Heart right ventricle (tissue), 16 donors: ENCODE data around the gene PRF1. TPM values are rescaled to one million over a fixed set of nuclear protein-coding genes. Genes with fewer than 3 reads are reported as not detected.
A peak's percentile ranks its signal among the peaks of the same experiment; 100 is the strongest.

Experiments
- ATAC-seq, 8 donors: fragments of 200-7000 bp; cut with Tn5 transposase; one replicate each; pipeline ENCODE4 v1.9.1; 2020; ENCODE audit warnings: mild to moderate bottlenecking in 8 of 8, moderate library complexity in 8 of 8, moderate number of reproducible peaks in 1 of 8
- DNase-seq, 2 donors: peaks; one replicate each; pipeline ENCODE4 v3.0.0-alpha.2; 2020
- H3K27ac ChIP-seq, 10 donors: fragments of 200-600 bp; sonication (generic) in 2 of 10; one replicate each; pipeline versions ENCODE4 v1.5.0 to v1.8.0; 2020 to 2022; ENCODE audit warnings: mild to moderate bottlenecking in 3 of 10
- H3K27me3 ChIP-seq, 7 donors: fragments of 200-600 bp; one replicate each; pipeline ENCODE4 v1.8.0; 2021 to 2022; ENCODE audit warnings: mild to moderate bottlenecking in 2 of 7
- H3K36me3 ChIP-seq, 9 donors: fragments of 200-600 bp; sonication (generic) in 1 of 9; one replicate each; pipeline versions ENCODE4 v1.5.0 to v1.8.0; 2020 to 2022; ENCODE audit warnings: mild to moderate bottlenecking in 2 of 9
- H3K4me1 ChIP-seq, 9 donors: fragments of 200-600 bp; sonication (generic) in 1 of 9; one replicate each; pipeline versions ENCODE4 v1.5.0 to v1.8.0; 2020 to 2022; ENCODE audit warnings: mild to moderate bottlenecking in 4 of 9
- H3K4me3 ChIP-seq, 10 donors: fragments of 200-600 bp; sonication (generic) in 2 of 10; one replicate each; pipeline versions ENCODE4 v1.5.0 to v1.8.0; 2020 to 2022; ENCODE audit warnings: mild to moderate bottlenecking in 7 of 10, moderate library complexity in 2 of 10
- H3K9me3 ChIP-seq, 11 donors: fragments of 200-600 bp in 10 of 11; sonication (generic) in 2 of 11; one replicate each; pipeline versions ENCODE4 v1.5.0 to v1.8.0; 2013 to 2022; ENCODE audit warnings: mild to moderate bottlenecking in 2 of 11, control low read depth in 1 of 11, moderate library complexity in 1 of 11
- WGBS, 2 donors: extraction: QIAGEN DNeasy Blood & Tissue Kit; methylation state at CpG; one replicate each; pipeline ENCODE4 v1.1.7; 2013; ENCODE audit warnings: inconsistent platforms in 1 of 2; 5-methylcytosine and 5-hydroxymethylcytosine counted together
- intact Hi-C, 10 donors: fragments of 100-400 bp; cut with DNase I; formaldehyde crosslinking; loops; one replicate each; pipeline versions ENCODE4 v1.11.1 to v1.14.2; 2022
- polyA plus RNA-seq, 2 donors: library from polyadenylated mRNA; stranded (reverse); fragments of 200-250 nt; gene quantifications; one replicate each; pipeline ENCODE4 v1.2.3, GENCODE V29; 2013
- total RNA-seq, 10 donors: library from RNA; stranded (reverse); fragmentation: NEBNext Ultra II Directional in 3 of 10; extraction: Animal tissue kit (Norgen Biotek cat#: 25700) in 3 of 10; gene quantifications; one replicate each; pipeline versions ENCODE4 v1.2.1 to v1.2.4, GENCODE V29; 2021 to 2023
- TF ChIP-seq, protein P1 (sequence below), 9 donors: fragments of 200-600 bp; sonication (generic) in 2 of 9; IDR thresholded peaks; one replicate each; pipeline versions ENCODE4 v1.5.0 to v1.8.0; 2021 to 2022; ENCODE audit warnings: antibody characterized with exemption in 9 of 9, mild to moderate bottlenecking in 5 of 9, moderate library complexity in 1 of 9
- donor health status: Arrhythmogenic right ventricular cardiomyopathy.
- donor health status: ischemic (EF 13 %, LVEDD 7.1; RV severe dilation, severe dysfunction).
- donor health status: healthy with polysubstance abuse.
- donor health status: DM: no; HTN: yes; CAD: no.
- donor health status: DM: no; HTN: no; CAD: no.
- donor health status: ischemic (EF 25% LVEDD 6.9; RV normal size, moderate dysfunction).
- donor health status: ischemic (EF 25% LVEDD 5.7; RV mildly dilated, moderate dysfunction).
- donor health status: healthy.
- donor health status: DM: yes; HTN: yes; CAD: no.
- donor health status: Ischemic cardiomyopathy.
- donor health status: ischemic (EF 35%, LVEDD 5.7; RV mildly dilated, moderate dysfunction).
- donor health status: nonischemic (EF 11% LVEDD 7.7; RV severe dilation, severe dysfunction).
- donor health status: DM: yes; HTN: yes; CAD: no.
- donor health status: PGD.
- donor health status: ischemic (EF 29% LVEDD 5.4; RV normal size, mild dysfunction).
- donor health status: nonischemic (EF 23%, LVEDD 6.1; RV moderate dilation, normal function).

PRF1 gene
- total and polyA plus RNA-seq, 12 donors: 0.33 to 13.8 (median 1.2) TPM

DNA sequence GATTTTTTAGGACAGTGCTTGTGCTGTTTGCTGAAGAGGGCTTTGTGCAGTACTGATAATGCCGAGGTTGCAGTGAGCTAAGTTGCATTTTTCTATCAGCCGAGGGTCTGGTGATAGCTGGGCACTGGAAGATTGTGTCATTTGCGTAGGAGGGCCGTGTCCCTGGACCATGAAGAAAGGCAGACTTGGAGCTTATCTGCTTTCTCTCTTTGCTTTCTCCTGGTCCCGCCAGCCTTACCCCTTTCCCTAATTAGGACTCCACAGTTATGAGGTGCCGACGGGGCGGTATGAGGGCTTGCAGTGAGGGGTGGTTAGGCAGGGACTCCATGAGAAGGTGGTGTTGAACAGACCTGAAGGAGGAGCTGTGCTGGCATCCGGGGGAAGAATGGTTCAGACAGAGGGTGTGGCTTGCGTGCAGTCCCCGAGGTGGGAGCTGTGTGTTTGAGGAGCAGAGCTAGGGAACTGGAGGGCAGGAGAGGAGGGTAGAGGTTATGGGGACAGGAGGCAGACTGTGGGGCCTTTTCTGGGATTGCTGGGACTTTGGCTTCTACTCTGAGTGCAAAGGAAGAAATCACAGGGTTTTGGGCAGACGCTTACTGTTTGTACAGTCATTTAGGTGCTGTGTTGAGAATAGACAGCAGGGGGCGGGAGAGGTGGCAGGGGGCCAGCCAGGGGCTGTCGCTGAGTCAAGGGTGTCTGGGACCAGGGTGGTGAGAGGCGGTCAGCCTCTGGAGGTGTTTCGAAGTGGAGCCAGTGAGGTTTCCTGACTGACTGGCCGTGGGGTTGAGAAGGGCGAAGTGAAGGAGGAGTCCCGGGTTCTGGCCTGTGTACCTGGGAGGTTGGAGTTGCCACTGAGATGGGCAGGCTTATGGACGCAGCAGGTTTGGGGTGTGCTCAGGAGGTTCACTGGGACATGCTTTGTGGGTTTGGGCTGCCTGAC, 43.4 kb downstream of the PRF1 start:
- peak overlapping the region in 8 of 10 donors; percentile 39 to 75 (median 54) for H3K27ac ChIP-seq
- peak; percentile 75 for DNase-seq
- peaks cover 7 to 51% (median 43%) of the 10 kb centered on the region in 9 donors for H3K4me1 ChIP-seq
- 36 to 39% methylated on average over 20 of the region's 20 CpGs for WGBS, 2 donors
- intact Hi-C loops: loop anchor here in 5 of 10 donors (2.0 to 10.0 kb wide), 3 partner anchors 113 to 200 kb away; partner anchors contain the start of gene ADAMTS14 (in 4 of the 5)
- peak; percentile 49 to 82 (median 76) for ATAC-seq
- H3K4me3 ChIP-seq: peak overlapping the region in 5 of 10 donors; percentile 2 to 32 (median 18)
- H3K9me3 ChIP-seq: no peaks in the 10 kb centered on the region
- H3K36me3 ChIP-seq: peaks cover 0 to 8% (median 0%) of the 10 kb centered on the region in 9 donors
- TF ChIP-seq, protein P1, sequence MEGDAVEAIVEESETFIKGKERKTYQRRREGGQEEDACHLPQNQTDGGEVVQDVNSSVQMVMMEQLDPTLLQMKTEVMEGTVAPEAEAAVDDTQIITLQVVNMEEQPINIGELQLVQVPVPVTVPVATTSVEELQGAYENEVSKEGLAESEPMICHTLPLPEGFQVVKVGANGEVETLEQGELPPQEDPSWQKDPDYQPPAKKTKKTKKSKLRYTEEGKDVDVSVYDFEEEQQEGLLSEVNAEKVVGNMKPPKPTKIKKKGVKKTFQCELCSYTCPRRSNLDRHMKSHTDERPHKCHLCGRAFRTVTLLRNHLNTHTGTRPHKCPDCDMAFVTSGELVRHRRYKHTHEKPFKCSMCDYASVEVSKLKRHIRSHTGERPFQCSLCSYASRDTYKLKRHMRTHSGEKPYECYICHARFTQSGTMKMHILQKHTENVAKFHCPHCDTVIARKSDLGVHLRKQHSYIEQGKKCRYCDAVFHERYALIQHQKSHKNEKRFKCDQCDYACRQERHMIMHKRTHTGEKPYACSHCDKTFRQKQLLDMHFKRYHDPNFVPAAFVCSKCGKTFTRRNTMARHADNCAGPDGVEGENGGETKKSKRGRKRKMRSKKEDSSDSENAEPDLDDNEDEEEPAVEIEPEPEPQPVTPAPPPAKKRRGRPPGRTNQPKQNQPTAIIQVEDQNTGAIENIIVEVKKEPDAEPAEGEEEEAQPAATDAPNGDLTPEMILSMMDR (IDR thresholded peaks at IDR 0.05): peak; percentile 33 to 71 (median 59)
- no peaks in the 10 kb centered on the region for H3K27me3 ChIP-seq

DNA sequence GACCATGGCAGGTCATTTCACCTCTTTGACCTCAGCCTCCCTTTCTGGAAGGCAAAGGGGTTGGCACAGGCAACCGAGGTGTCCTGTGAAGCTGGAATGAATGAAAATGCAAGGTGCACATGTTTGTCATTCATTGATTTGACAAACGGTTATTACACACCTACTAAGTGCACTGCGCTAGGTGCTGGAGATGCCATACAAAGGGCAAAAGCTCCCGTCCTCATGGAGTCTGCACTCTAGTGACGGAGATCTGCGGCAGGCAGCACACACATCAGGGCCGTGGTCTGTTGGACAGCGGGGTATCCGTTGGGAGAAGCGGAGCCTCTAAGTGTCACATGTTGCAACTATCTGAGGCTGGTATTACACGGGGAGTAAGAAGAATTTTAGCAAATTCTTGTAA, 44.2 kb downstream of the PRF1 start:
- intact Hi-C loops: loop anchor here in 5 of 10 donors (2.0 to 10.0 kb wide), 3 partner anchors 114 to 201 kb away; partner anchors contain the start of gene ADAMTS14 (in 4 of the 5)
- peaks cover 0 to 13% (median 0%) of the 10 kb centered on the region in 9 donors for H3K36me3 ChIP-seq
- 59 to 79% methylated on average over 11 of the region's 11 CpGs for WGBS, 2 donors
- TF ChIP-seq, protein P1 (IDR thresholded peaks at IDR 0.05): no peak
- H3K27me3 ChIP-seq: no peaks in the 10 kb centered on the region
- ATAC-seq: no peak
- H3K4me1 ChIP-seq: peaks cover 7 to 51% (median 42%) of the 10 kb centered on the region in 9 donors
- no peaks in the 10 kb centered on the region for H3K9me3 ChIP-seq
- H3K27ac ChIP-seq: no peak overlapping the region
- no peak overlapping the region for H3K4me3 ChIP-seq
- no peak for DNase-seq

DNA sequence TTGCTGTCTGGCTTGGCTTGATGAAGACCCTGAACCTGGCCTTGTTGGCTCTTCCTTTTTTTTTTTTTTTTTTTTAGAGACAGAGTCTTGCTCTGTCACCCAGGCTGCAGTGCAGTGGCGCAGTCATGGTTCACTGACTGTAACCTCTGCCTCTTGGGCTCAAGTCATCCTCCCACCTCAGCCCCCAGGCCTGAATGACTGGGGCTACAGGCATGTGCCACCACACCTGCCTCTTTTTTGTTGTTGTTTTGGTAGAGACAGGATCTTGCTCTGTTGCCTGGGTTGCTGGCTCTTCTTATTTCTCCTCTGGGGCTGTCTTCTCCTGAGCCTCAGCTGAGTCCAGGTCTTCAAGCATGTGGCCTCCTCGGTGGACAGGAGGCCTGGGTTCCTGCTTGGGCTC, 44.7 kb downstream of the PRF1 start:
- H3K4me3 ChIP-seq: no peak overlapping the region
- no peak overlapping the region for H3K27ac ChIP-seq
- H3K36me3 ChIP-seq: peaks cover 0 to 17% (median 0%) of the 10 kb centered on the region in 9 donors
- DNase-seq (no peak), ATAC-seq (no peak)
- no peaks in the 10 kb centered on the region for H3K9me3 ChIP-seq
- H3K4me1 ChIP-seq: peaks cover 7 to 46% (median 39%) of the 10 kb centered on the region in 9 donors
- intact Hi-C loops: loop anchor here in 5 of 10 donors (2.0 to 10.0 kb wide), 3 partner anchors 114 to 201 kb away; partner anchors contain the start of gene ADAMTS14 (in 4 of the 5)
- WGBS, 2 donors: 48 to 60% methylated on average over 2 of the region's 2 CpGs
- TF ChIP-seq, protein P1 (IDR thresholded peaks at IDR 0.05): no peak
- no peaks in the 10 kb centered on the region for H3K27me3 ChIP-seq

DNA sequence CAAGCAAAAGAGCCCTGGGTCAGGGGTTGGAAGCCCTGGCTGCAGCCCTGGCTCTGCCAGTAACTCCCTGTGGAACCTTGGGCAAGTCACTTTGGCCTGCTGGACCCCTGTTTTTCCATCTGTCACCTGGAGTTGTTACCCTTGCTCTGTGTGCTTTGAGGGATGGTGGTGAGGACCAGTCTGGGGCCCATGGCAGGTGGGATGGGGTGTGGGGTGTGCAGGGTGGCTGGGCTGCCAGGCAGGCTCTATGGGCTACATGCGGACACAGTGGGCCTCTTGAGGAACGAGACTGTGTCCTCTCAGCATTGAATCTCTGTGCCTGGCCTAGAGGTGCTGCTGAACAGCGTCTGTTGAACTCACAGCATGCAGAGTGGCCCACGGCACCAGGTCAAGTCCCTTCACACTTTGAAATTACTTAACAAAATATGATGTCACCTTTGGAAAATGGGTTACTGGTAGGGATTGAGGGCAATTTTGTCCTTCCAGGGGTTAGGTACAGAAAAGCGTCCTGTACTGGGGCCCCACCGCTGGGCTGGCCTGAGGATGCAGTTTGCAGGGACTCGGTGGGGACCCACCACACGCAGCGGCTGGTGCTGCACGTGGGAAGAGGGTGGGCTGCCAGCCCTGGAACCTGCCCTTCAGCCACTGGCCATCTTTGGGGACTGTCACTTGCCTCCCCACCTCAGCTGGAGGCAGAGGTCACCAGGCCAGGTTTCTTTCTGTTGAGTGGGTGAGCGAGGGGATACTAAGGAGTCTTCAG, 45.3 kb downstream of the PRF1 start:
- no peak for DNase-seq
- intact Hi-C loops: loop anchor here in 4 of 10 donors (5.0 to 10.0 kb wide), 2 partner anchors 115 to 118 kb away; partner anchors contain the start of gene ADAMTS14 (in 4 of the 4)
- Histone ChIP-seq H3K27me3 (no peaks in the 10 kb centered on the region), H3K4me3 (no peak overlapping the region), H3K27ac (no peak overlapping the region), H3K36me3 (peaks cover 0 to 23% (median 0%) of the 10 kb centered on the region in 9 donors), H3K9me3 (no peaks in the 10 kb centered on the region), H3K4me1 (peaks cover 7 to 44% (median 38%) of the 10 kb centered on the region in 9 donors)
- no peak for ATAC-seq
- 96 to 98% methylated on average over 11 of the region's 11 CpGs for WGBS, 2 donors
- TF ChIP-seq, protein P1 (IDR thresholded peaks at IDR 0.05): no peak
